HEK293 (cell line): ENCODE results near the gene HAUS1.
"Not testable (repeated sequence)": the region's sequence is repeated elsewhere in the genome, so short reads cannot be mapped to it uniquely, and the experiment has no call there.

ENCODE experiments used
- CTCF ChIA-PET: fragments of 350-600 bp; formaldehyde crosslinking; extraction: SDS; loops from one replicate; lab custom pipeline; 2021; ENCODE audit warnings: antibody characterized with exemption; lab: Yijun Ruan, JAX
- POLR2A ChIA-PET: fragments of 300-600 bp; formaldehyde crosslinking; extraction: SDS; loops from one replicate; lab custom pipeline; 2020; ENCODE audit warnings: antibody characterized with exemption, inconsistent platforms; lab: Yijun Ruan, JAX
- H3K27ac ChIP-seq: fragments of 200-500 bp; sonication (Bioruptor generic); 2 replicates; pipeline ENCODE4 v1.5.1; 2014; ENCODE audit warnings: low read depth, low read length, control low read depth, inconsistent platforms; ENCODE audit errors: extremely low read depth
- H3K36me3 ChIP-seq, 2 experiments: fragments of 200-500 bp in 1 of 2; sonication (Bioruptor generic) in 1 of 2; 1 replicate in 1 of 2; 2 replicates in 1 of 2; pipeline ENCODE4 v1.5.1; 2014 to 2017; ENCODE audit warnings: inconsistent platforms in 2 of 2, low read length in 2 of 2; ENCODE audit not compliant: control insufficient read depth in 2 of 2, insufficient read depth in 1 of 2
- H3K4me1 ChIP-seq: fragments of 200-500 bp; sonication (Bioruptor generic); 2 replicates; pipeline ENCODE4 v1.5.1; 2014; ENCODE audit warnings: mild to moderate bottlenecking, low read length, inconsistent platforms; ENCODE audit not compliant: control insufficient read depth, insufficient read depth
- H3K4me3 ChIP-seq: 2 replicates; pipeline ENCODE4 v1.5.1; 2011; ENCODE audit warnings: low read depth, mild to moderate bottlenecking, control low read depth, low read length, moderate library complexity
- H3K9me3 ChIP-seq: fragments of 200-500 bp; sonication (Bioruptor generic); 2 replicates; pipeline ENCODE4 v1.5.1; 2014; ENCODE audit warnings: low read depth, low read length, inconsistent platforms; ENCODE audit not compliant: control insufficient read depth, insufficient read depth
- KLF9 ChIP-seq: fragments of 450-650 bp; formaldehyde crosslinking; IDR thresholded peaks from 2 replicates; pipeline ENCODE4 v1.5.1; 2016; ENCODE audit warnings: missing biosample characterization, missing genetic modification characterization, low read depth
- MYNN ChIP-seq: fragments of 450-650 bp; formaldehyde crosslinking; IDR thresholded peaks from 2 replicates; pipeline ENCODE4 v1.5.1; 2016; ENCODE audit warnings: missing biosample characterization, missing genetic modification characterization, borderline replicate concordance
- MZF1 ChIP-seq: fragments of 450-650 bp; formaldehyde crosslinking; IDR thresholded peaks from 2 replicates; pipeline ENCODE4 v1.5.1; 2017; ENCODE audit warnings: missing biosample characterization, missing genetic modification characterization, borderline replicate concordance
- PRDM10 ChIP-seq: fragments of 450-650 bp; formaldehyde crosslinking; IDR thresholded peaks from 2 replicates; pipeline ENCODE4 v1.5.1; 2016; ENCODE audit warnings: missing biosample characterization, missing genetic modification characterization
- RBAK ChIP-seq: fragments of 450-650 bp; formaldehyde crosslinking; IDR thresholded peaks from 2 replicates; pipeline ENCODE4 v1.5.1; 2016; ENCODE audit warnings: missing biosample characterization, missing genetic modification characterization
- SCRT1 ChIP-seq: fragments of 450-650 bp; formaldehyde crosslinking; IDR thresholded peaks from 2 replicates; pipeline ENCODE4 v1.5.1; 2016; ENCODE audit warnings: missing biosample characterization, missing genetic modification characterization, borderline replicate concordance
- ZFP3 ChIP-seq: fragments of 450-650 bp; formaldehyde crosslinking; IDR thresholded peaks from 2 replicates; pipeline ENCODE4 v1.5.1; 2016; ENCODE audit warnings: low read depth, missing biosample characterization, missing genetic modification characterization
- ZFP69B ChIP-seq: fragments of 450-650 bp; formaldehyde crosslinking; IDR thresholded peaks from 2 replicates; pipeline ENCODE4 v1.5.1; 2016; ENCODE audit warnings: missing biosample characterization, missing genetic modification characterization
- ZNF10 ChIP-seq: fragments of 450-650 bp; formaldehyde crosslinking; IDR thresholded peaks from 2 replicates; pipeline ENCODE4 v1.5.1; 2017; ENCODE audit warnings: missing biosample characterization, missing genetic modification characterization
- ZNF121 ChIP-seq: fragments of 450-650 bp; formaldehyde crosslinking; IDR thresholded peaks from 2 replicates; pipeline ENCODE4 v1.5.1; 2016; ENCODE audit warnings: missing biosample characterization, missing genetic modification characterization
- ZNF202 ChIP-seq: fragments of 450-650 bp; formaldehyde crosslinking; IDR thresholded peaks from 2 replicates; pipeline ENCODE4 v1.5.1; 2016; ENCODE audit warnings: missing biosample characterization, missing genetic modification characterization, borderline replicate concordance
- ZNF221 ChIP-seq: fragments of 450-650 bp; formaldehyde crosslinking; IDR thresholded peaks from 2 replicates; pipeline ENCODE4 v1.5.1; 2017; ENCODE audit warnings: missing biosample characterization, missing genetic modification characterization, borderline replicate concordance
- ZNF266 ChIP-seq: fragments of 450-650 bp; formaldehyde crosslinking; IDR thresholded peaks from 2 replicates; pipeline ENCODE4 v1.5.1; 2016; ENCODE audit warnings: missing biosample characterization, missing genetic modification characterization, low read depth
- ZNF350 ChIP-seq: fragments of 450-650 bp; formaldehyde crosslinking; IDR thresholded peaks from 2 replicates; pipeline ENCODE4 v1.5.0; 2017; ENCODE audit warnings: missing biosample characterization, mild to moderate bottlenecking, missing genetic modification characterization
- ZNF398 ChIP-seq: fragments of 450-650 bp; formaldehyde crosslinking; IDR thresholded peaks from 2 replicates; pipeline ENCODE4 v1.5.1; 2017; ENCODE audit warnings: missing biosample characterization, missing genetic modification characterization
- ZNF473 ChIP-seq: fragments of 450-650 bp; formaldehyde crosslinking; IDR thresholded peaks from 2 replicates; pipeline ENCODE4 v1.5.1; 2017; ENCODE audit warnings: missing biosample characterization, missing genetic modification characterization
- ZNF514 ChIP-seq: fragments of 450-650 bp; formaldehyde crosslinking; IDR thresholded peaks from 2 replicates; pipeline ENCODE4 v1.5.1; 2016; ENCODE audit warnings: missing biosample characterization, missing genetic modification characterization
- ZNF529 ChIP-seq: fragments of 450-650 bp; formaldehyde crosslinking; IDR thresholded peaks from 2 replicates; pipeline ENCODE4 v1.5.1; 2017; ENCODE audit warnings: missing genetic modification characterization, missing biosample characterization; ENCODE audit not compliant: insufficient replicate concordance
- ZNF530 ChIP-seq: fragments of 450-650 bp; formaldehyde crosslinking; IDR thresholded peaks from 2 replicates; pipeline ENCODE4 v1.5.1; 2016; ENCODE audit warnings: low read depth, missing biosample characterization, missing genetic modification characterization
- ZNF624 ChIP-seq: fragments of 450-650 bp; formaldehyde crosslinking; IDR thresholded peaks from 2 replicates; pipeline ENCODE4 v1.5.1; 2017; ENCODE audit warnings: missing biosample characterization, missing genetic modification characterization
- TF ChIP-seq, protein P1 (sequence below): fragments of 450-650 bp; formaldehyde crosslinking; IDR thresholded peaks from 2 replicates; pipeline ENCODE4 v1.5.1; 2017; ENCODE audit warnings: missing biosample characterization, missing genetic modification characterization

Gene HAUS1

GRCh38 chr18:46163941-46164499 is 59.8 kb downstream of the HAUS1 start:
- Histone ChIP-seq H3K4me1 (no peaks in the 10 kb centered on the region), H3K27ac (no peak overlapping the region), H3K9me3 (no peaks in the 10 kb centered on the region), H3K4me3 (no peak overlapping the region), H3K36me3 (no peaks in the 10 kb centered on the region)
- ChIA-PET POLR2A (no interaction called here), CTCF (interaction anchor here (1.2 to 4.9 kb wide), 3 partner anchors 9 to 16 kb away, joined by 4 to 42 read pairs (median 6); a partner anchor contains a TSS)
- TF ChIP-seq SCRT1 (tag by site-specific recombination), result no peak
- no peak for TF ChIP-seq ZNF398 (tag by site-specific recombination)
- TF ChIP-seq RBAK (tag by site-specific recombination), result no peak
- TF ChIP-seq ZNF473, result no peak
- TF ChIP-seq ZFP69B (tag by site-specific recombination), result no peak
- TF ChIP-seq ZFP3 (tag by site-specific recombination), result no peak
- TF ChIP-seq, protein P1, sequence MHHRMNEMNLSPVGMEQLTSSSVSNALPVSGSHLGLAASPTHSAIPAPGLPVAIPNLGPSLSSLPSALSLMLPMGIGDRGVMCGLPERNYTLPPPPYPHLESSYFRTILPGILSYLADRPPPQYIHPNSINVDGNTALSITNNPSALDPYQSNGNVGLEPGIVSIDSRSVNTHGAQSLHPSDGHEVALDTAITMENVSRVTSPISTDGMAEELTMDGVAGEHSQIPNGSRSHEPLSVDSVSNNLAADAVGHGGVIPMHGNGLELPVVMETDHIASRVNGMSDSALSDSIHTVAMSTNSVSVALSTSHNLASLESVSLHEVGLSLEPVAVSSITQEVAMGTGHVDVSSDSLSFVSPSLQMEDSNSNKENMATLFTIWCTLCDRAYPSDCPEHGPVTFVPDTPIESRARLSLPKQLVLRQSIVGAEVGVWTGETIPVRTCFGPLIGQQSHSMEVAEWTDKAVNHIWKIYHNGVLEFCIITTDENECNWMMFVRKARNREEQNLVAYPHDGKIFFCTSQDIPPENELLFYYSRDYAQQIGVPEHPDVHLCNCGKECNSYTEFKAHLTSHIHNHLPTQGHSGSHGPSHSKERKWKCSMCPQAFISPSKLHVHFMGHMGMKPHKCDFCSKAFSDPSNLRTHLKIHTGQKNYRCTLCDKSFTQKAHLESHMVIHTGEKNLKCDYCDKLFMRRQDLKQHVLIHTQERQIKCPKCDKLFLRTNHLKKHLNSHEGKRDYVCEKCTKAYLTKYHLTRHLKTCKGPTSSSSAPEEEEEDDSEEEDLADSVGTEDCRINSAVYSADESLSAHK (tag by site-specific recombination), result no peak
- TF ChIP-seq PRDM10 (tag by site-specific recombination), result no peak
- no peak for TF ChIP-seq ZNF514
- no peak for TF ChIP-seq MYNN
- no peak for TF ChIP-seq ZNF221 (tag by site-specific recombination)
- TF ChIP-seq ZNF530, result no peak

- CTCF ChIA-PET, result interaction anchor here (0.6 to 4.9 kb wide), 2 partner anchors 8 to 10 kb away, joined by 3 to 42 read pairs; a partner anchor contains a TSS
- H3K9me3 ChIP-seq, H3K36me3 ChIP-seq, H3K4me3 ChIP-seq, POLR2A ChIA-PET, H3K27ac ChIP-seq, H3K4me1 ChIP-seq: not testable (repeated sequence)
These were observed 60.3 kb downstream of the HAUS1 start for GRCh38 chr18:46164502-46164901.

DNA sequence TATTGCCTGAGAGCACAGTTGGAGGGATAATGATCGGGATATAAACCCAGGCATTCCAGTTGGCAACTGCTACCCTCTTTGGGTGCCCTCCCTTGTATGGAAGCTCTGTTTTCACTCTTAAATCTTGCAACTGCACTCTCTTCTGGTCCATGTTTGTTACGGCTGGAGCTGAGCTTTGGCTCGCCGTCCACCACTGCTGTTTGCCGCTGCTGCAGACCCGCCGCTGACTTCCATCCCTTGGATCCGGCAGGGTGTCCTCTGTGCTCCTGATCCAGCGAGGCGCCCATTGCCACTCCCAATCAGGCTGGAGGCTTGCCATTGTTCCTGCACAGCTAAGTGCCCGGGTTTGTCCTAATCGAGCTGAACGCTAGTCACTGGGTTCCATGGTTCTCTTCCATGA is 60.7 kb downstream of the HAUS1 start:
- ChIA-PET POLR2A (no interaction called here), CTCF (interaction anchor here (0.6 to 4.9 kb wide), 6 partner anchors 8 to 493 kb away, joined by 3 to 42 read pairs (median 4); a partner anchor contains a TSS)
- H3K27ac ChIP-seq, result no peak overlapping the region
- H3K9me3 ChIP-seq, result no peaks in the 10 kb centered on the region
- H3K4me1 ChIP-seq, result no peaks in the 10 kb centered on the region
- TF ChIP-seq ZNF221 (tag by site-specific recombination) (no peak), ZNF350 (tag by site-specific recombination) (no peak), ZNF624 (tag by site-specific recombination) (no peak), ZNF266 (tag by site-specific recombination) (no peak), ZNF10 (no peak), ZNF202 (tag by site-specific recombination) (no peak), ZNF529 (tag by site-specific recombination) (no peak), KLF9 (tag by site-specific recombination) (no peak), MZF1 (no peak), ZNF121 (tag by site-specific recombination) (no peak)
- no peak overlapping the region for H3K4me3 ChIP-seq
- H3K36me3 ChIP-seq, result no peaks in the 10 kb centered on the region
